Ascending aorta (tissue), 2 donors: ENCODE results near the gene TLR4. TPM values are rescaled to one million over a fixed set of nuclear protein-coding genes. Genes with fewer than 3 reads are reported as not detected.

Experiments used
- DNase-seq, 2 donors: peaks; one replicate each; pipeline ENCODE4 v3.0.0-alpha.2; 2019; ENCODE audit warnings: low spot score in 2 of 2
- H3K27ac ChIP-seq, 2 donors: fragments of 200-600 bp; sonication (generic); one replicate each; pipeline ENCODE4 v1.5.1; 2016 to 2017; ENCODE audit warnings: mild to moderate bottlenecking in 1 of 2
- H3K27me3 ChIP-seq: fragments of 200-600 bp; sonication (generic); one replicate; pipeline ENCODE4 v1.5.1; 2017
- H3K36me3 ChIP-seq, 2 donors: fragments of 200-600 bp; sonication (generic); one replicate each; pipeline ENCODE4 v1.5.1; 2016
- H3K4me1 ChIP-seq, 2 donors: fragments of 200-600 bp; sonication (generic); one replicate each; pipeline ENCODE4 v1.5.1; 2016 to 2017; ENCODE audit warnings: mild to moderate bottlenecking in 1 of 2
- H3K4me3 ChIP-seq, 2 donors: fragments of 200-600 bp; sonication (generic); one replicate each; pipeline ENCODE4 v1.5.1; 2016 to 2017; ENCODE audit warnings: mild to moderate bottlenecking in 1 of 2
- H3K9me3 ChIP-seq, 2 donors: fragments of 200-600 bp; sonication (generic); one replicate each; pipeline ENCODE4 v1.5.1; 2016
- intact Hi-C: fragments of 100-400 bp; cut with DNase I; formaldehyde crosslinking; loops from one replicate; pipeline ENCODE4 v1.15.1; 2023
- total RNA-seq: library from RNA; depleted of rRNA; stranded (reverse); fragments of >200 nt; gene quantifications from one replicate; pipeline ENCODE4 v1.1.0, GENCODE V29; 2016
- TF ChIP-seq, protein P1 (sequence below), 3 experiments: fragments of 200-600 bp in 2 of 3; fragments of 450-650 bp in 1 of 3; sonication (generic) in 2 of 3; IDR thresholded peaks; one replicate each; pipeline ENCODE4 v1.5.1; 2016 to 2019; ENCODE audit warnings: antibody characterized with exemption in 3 of 3, mild to moderate bottlenecking in 1 of 3, moderate library complexity in 1 of 3

Gene TLR4
- total RNA-seq, 1 donor from 2014 or later: 32.4 TPM

- TF ChIP-seq, protein P1, sequence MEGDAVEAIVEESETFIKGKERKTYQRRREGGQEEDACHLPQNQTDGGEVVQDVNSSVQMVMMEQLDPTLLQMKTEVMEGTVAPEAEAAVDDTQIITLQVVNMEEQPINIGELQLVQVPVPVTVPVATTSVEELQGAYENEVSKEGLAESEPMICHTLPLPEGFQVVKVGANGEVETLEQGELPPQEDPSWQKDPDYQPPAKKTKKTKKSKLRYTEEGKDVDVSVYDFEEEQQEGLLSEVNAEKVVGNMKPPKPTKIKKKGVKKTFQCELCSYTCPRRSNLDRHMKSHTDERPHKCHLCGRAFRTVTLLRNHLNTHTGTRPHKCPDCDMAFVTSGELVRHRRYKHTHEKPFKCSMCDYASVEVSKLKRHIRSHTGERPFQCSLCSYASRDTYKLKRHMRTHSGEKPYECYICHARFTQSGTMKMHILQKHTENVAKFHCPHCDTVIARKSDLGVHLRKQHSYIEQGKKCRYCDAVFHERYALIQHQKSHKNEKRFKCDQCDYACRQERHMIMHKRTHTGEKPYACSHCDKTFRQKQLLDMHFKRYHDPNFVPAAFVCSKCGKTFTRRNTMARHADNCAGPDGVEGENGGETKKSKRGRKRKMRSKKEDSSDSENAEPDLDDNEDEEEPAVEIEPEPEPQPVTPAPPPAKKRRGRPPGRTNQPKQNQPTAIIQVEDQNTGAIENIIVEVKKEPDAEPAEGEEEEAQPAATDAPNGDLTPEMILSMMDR (IDR thresholded peaks at IDR 0.05): no peak
- Histone ChIP-seq H3K4me3 (no peak overlapping the region), H3K27ac (peak overlapping the region; percentile 3 to 4), H3K4me1 (peaks cover 0 to 4% of the 10 kb centered on the region in 2 donors), H3K9me3 (no peaks in the 10 kb centered on the region), H3K36me3 (no peaks in the 10 kb centered on the region), H3K27me3 (no peaks in the 10 kb centered on the region)
- DNase-seq: no peak
- intact Hi-C loops: no loop called here
Measured at GRCh38 chr9:117725426-117725887, 21.3 kb downstream of the TLR4 start.

DNA sequence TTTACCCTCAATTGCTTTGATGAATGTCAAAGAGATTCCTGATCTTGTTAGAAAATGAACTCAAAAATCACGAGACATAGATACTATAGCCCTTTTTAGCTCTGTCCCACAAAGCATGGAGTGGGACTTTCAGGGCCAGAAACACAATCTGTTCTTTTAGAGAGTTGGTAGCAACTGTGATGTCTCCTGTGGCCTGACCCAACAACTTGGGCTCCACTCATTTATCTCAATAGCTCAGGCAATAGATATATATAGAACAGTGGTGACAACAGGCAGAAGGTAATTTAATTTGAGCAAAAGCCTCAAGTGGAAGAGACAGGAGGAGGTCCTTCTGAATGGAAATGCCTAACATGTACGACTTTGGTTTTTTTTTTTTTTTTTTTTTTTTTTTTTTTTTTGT, 25.2 kb downstream of the TLR4 start:
- Histone ChIP-seq H3K27me3 (no peaks in the 10 kb centered on the region), H3K27ac (no peak overlapping the region), H3K4me1 (no peaks in the 10 kb centered on the region), H3K4me3 (no peak overlapping the region), H3K9me3 (no peaks in the 10 kb centered on the region), H3K36me3 (no peaks in the 10 kb centered on the region)
- TF ChIP-seq, protein P1 (IDR thresholded peaks at IDR 0.05): no peak
- DNase-seq: no peak
- intact Hi-C loops: no loop called here

DNA sequence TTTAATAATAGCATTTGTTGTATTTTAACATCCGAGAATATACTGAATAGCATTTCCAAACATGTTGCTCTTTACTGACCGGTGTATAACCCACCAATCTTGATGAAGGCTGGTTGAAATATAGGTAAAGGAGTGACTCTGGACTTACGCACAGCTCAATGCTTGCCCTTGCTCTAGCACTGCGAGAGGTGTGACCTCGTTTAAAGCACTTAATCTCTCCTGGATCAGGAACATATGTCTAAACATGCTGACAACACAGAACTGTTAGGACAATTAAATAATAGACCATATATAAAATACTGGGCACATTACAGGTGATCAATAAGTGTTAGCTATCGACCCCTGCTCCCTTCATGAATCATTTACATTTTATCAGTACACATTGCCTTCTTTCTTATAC, 28.3 kb downstream of the TLR4 start:
- Histone ChIP-seq H3K4me1 (peaks cover 0 to 2% of the 10 kb centered on the region in 2 donors), H3K27me3 (no peaks in the 10 kb centered on the region), H3K4me3 (no peak overlapping the region), H3K36me3 (no peaks in the 10 kb centered on the region), H3K27ac (no peak overlapping the region), H3K9me3 (no peaks in the 10 kb centered on the region)
- TF ChIP-seq, protein P1 (IDR thresholded peaks at IDR 0.05): no peak
- DNase-seq: no peak
- intact Hi-C loops: no loop called here

DNA sequence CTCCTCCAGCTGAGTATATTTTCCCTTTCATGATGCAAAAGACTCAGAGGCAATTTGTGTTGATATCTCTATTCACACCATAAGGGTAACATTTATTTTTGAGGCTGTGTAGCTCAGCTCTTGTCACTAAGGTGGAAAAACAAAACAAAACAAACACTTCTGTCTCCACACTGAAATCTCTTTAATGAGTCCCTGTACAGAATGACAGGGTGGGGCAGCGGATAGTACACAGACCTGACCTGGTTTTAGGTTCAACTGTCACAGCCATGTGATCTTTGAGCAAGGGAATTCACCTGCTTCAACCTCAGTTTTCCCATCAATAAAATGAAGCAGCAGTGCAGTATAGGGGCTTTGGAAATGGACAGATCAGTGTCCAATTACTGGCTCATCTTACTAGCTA, 29.3 kb downstream of the TLR4 start:
- TF ChIP-seq, protein P1 (IDR thresholded peaks at IDR 0.05): no peak

DNA sequence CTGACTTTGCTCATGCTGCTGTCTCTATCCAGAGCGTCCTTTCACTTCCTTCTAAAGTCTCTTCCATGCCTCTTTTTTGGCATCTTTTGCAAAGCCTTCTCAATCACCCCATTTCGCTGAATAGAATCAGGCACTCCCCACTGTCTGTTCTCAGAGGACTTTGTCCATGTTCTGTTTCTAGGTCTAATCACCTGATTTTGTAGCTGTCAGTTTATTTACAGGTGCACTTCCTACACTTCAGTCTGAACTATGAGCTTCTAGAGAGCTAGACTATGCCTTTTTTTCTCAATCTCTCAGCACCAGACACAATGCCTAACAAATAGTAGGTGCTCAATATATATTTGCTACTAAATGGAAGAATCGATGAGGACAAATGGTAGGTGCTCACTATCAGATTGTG, 29.9 kb downstream of the TLR4 start:
- H3K36me3 ChIP-seq: no peaks in the 10 kb centered on the region
- TF ChIP-seq, protein P1 (IDR thresholded peaks at IDR 0.05): no peak
- H3K9me3 ChIP-seq: no peaks in the 10 kb centered on the region
- no peak overlapping the region for H3K27ac ChIP-seq
- peaks cover 0 to 2% of the 10 kb centered on the region in 2 donors for H3K4me1 ChIP-seq
- intact Hi-C loops: no loop called here
- no peak for DNase-seq
- H3K4me3 ChIP-seq: no peak overlapping the region
- no peaks in the 10 kb centered on the region for H3K27me3 ChIP-seq

More for the DNA sequence above, 29.3 kb downstream of the TLR4 start:
- intact Hi-C loops: no loop called here
- Histone ChIP-seq H3K27me3 (no peaks in the 10 kb centered on the region), H3K9me3 (no peaks in the 10 kb centered on the region), H3K27ac (no peak overlapping the region), H3K4me1 (peaks cover 0 to 2% of the 10 kb centered on the region in 2 donors), H3K36me3 (no peaks in the 10 kb centered on the region), H3K4me3 (no peak overlapping the region)
- no peak for DNase-seq
